GM12864 (cell line): Measurements from ENCODE around the gene CDH4.

Source experiments
- DNase-seq: peaks from one replicate; pipeline ENCODE4 v3.0.0-alpha.2; 2011; ENCODE audit warnings: low read depth
- H3K4me3 ChIP-seq: 2 replicates; pipeline ENCODE4 v1.5.1; 2011; ENCODE audit warnings: mild to moderate bottlenecking, low read depth, low read length, control low read depth
- TF ChIP-seq, protein P1 (sequence below): IDR thresholded peaks from 2 replicates; pipeline ENCODE4 v1.5.1; 2011; ENCODE audit warnings: low read depth, mild to moderate bottlenecking, moderate library complexity, low read length, control low read depth, inconsistent platforms; ENCODE audit errors: missing control alignments

Gene CDH4

GRCh38 chr20:61933951-61934715 lies 682.1 kb downstream of the CDH4 start:
- TF ChIP-seq, protein P1, sequence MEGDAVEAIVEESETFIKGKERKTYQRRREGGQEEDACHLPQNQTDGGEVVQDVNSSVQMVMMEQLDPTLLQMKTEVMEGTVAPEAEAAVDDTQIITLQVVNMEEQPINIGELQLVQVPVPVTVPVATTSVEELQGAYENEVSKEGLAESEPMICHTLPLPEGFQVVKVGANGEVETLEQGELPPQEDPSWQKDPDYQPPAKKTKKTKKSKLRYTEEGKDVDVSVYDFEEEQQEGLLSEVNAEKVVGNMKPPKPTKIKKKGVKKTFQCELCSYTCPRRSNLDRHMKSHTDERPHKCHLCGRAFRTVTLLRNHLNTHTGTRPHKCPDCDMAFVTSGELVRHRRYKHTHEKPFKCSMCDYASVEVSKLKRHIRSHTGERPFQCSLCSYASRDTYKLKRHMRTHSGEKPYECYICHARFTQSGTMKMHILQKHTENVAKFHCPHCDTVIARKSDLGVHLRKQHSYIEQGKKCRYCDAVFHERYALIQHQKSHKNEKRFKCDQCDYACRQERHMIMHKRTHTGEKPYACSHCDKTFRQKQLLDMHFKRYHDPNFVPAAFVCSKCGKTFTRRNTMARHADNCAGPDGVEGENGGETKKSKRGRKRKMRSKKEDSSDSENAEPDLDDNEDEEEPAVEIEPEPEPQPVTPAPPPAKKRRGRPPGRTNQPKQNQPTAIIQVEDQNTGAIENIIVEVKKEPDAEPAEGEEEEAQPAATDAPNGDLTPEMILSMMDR, result no peak
- DNase-seq, result no peak
- no peak overlapping the region for H3K4me3 ChIP-seq

- no peak overlapping the region for H3K4me3 ChIP-seq
- DNase-seq, result no peak
- TF ChIP-seq, protein P1, result no peak
Measured at GRCh38 chr20:61934716-61935530, 682.9 kb downstream of the CDH4 start.

DNA sequence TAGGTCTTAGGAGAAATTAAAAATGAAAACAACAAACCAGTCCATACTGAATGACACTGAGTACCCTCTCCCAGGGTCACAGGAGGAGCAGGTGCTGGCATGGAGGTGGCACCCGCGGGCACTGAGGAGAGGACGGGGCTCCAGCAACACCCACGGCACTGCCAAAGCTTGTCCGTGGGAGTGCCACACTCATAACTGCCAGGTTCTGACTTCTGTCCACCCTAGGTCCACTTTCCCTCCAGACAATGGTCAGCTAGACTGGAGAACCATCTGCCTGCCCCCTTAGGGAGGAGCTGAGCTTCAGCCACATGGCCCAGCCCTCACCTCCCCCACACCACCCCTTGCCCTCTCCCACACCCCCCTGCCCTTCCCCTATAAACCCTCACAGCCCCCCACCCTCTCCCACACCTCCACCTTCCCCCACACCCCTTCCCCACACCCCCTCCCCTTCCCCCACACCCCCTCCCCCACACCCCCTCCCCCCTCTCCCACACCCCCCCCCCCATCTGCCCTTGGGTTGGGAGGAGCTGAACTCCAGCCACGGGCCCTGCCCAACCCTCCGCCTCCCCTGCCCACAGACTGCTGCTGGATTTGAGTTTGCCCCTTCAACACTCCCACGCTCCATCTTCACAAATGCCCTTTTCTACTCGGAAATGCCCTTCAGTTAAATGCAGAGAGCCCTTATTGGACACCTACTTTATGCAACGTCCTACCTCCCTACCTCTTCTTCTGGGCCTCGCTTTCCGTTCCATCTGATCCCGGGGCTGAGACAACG lies 684.1 kb downstream of the CDH4 start:
- no peak for DNase-seq
- H3K4me3 ChIP-seq, result no peak overlapping the region
- TF ChIP-seq, protein P1, result no peak

DNA sequence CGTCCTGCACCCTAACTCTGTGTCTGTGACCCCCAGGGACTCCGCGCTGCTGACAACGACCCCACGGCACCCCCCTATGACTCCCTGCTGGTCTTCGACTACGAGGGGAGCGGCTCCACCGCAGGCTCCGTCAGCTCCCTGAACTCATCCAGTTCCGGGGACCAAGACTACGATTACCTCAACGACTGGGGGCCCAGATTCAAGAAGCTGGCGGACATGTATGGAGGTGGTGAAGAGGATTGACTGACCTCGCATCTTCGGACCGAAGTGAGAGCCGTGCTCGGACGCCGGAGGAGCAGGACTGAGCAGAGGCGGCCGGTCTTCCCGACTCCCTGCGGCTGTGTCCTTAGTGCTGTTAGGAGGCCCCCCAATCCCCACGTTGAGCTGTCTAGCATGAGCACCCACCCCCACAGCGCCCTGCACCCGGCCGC lies 684.7 kb downstream of the CDH4 start:
- TF ChIP-seq, protein P1, result no peak
- no peak for DNase-seq
- H3K4me3 ChIP-seq, result no peak overlapping the region

DNA sequence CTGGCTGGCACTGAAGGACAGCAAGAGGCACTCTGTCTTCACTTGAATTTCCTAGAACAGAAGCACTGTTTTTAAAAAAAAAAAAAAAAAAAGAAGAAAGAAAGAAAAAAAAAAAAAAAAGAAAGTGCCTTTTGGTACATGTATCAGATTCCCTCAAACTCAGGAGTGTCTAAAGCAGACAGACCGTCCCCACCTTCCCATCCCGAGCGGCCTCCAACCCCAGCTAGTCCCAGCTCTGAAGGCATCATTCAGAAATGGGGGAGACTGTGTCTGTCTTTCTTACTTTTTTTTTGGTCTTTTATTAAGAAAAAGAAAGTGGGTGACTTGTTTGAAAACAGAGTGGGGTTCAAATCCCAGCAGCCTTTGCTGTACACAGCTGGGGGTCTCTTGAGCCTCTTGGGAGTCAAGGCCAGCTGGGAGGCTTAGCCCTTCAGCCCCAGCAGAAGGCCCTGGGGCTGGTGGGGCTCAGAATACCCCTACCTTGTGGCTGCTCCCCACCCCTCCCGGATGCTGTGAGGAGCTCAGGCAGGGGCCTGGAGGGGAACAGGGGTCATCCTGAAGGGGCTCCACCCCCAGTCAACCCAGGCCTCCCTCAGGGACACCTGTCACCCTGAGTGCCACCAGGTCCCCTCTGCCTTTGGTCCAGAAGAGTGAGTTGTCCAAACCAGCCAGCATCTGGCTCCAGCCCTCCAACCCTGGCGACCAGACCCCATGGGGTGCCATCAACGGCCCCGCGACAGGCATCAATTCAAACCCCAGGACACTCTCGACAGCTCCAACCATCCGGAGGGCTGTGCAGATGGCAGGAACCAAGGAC lies 685.3 kb downstream of the CDH4 start:
- no peak for DNase-seq
- TF ChIP-seq, protein P1, result no peak
- H3K4me3 ChIP-seq, result no peak overlapping the region
